Measurements from ENCODE around the gene KCTD5.

DNA sequence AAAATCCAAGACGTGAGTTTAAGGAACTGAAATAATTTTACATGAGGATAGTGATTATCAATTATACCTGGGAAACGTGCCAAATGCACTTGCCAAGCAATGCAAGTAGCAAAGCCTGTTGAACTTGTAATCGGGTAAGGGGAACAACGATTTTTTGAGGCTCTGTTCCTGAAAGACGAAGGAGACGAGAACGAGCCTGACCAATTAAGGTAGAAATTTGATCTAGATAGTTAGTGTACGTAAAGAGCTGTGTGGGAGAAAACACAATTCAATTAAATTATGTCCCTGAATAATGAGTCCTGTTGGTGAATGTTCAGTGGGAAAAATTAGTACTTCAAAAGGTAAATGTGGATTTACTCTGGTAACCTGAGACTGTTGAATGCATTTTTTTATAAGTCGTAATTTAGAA, 17.7 kb upstream of the KCTD5 start:
- no peak for TF ChIP-seq CTCF (IDR thresholded peaks at IDR 0.05; ENCODE audit: poor library complexity, severe bottlenecking)
- TF ChIP-seq POLR2AphosphoS5 (IDR thresholded peaks at IDR 0.05), result no peak
- no peak for TF ChIP-seq EP300 (conservative IDR thresholded peaks at IDR 0.05; ENCODE audit: poor library complexity, severe bottlenecking)
- TF ChIP-seq EZH2 (IDR thresholded peaks at IDR 0.05; ENCODE audit: borderline replicate concordance, insufficient read depth, low read length, poor library complexity, severe bottlenecking), result no peak

Measured in neural cell (in vitro differentiated cells).